ENCODE results near the gene NRSN1.

NRSN1 gene

DNA sequence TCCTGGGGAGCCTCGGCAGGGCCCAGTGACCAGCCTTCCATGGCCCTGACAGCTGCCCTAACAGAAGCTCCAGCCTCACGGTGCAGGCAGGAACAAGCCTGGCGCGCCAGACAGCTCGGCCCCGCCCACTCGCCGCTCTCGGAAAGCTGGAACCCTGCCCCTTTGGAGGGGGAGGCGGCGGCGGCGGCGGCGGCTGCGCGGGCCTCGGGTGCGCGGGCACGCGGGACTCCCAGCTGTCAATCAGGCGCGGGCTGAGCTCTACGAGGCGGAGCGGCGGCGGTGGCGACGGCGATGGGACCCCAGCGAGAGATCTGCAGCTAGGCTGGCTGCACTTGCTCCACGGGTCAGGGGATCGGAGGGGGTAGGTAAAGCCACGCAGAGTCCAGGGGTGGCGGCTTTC lies at the start of gene NRSN1:
Gene NRSN1, plus strand, starts transcription at position 236 of the 400 bp plus-strand sequence. CDS start 8,113 bp downstream, outside the sequence.
- no peak for DNase-seq (ENCODE audit: low read depth in 2 of 2)

GRCh38 chr6:24078200-24078599 lies 47.8 kb upstream of the NRSN1 start:
- no peak for DNase-seq (ENCODE audit: low read depth in 2 of 2)

DNA sequence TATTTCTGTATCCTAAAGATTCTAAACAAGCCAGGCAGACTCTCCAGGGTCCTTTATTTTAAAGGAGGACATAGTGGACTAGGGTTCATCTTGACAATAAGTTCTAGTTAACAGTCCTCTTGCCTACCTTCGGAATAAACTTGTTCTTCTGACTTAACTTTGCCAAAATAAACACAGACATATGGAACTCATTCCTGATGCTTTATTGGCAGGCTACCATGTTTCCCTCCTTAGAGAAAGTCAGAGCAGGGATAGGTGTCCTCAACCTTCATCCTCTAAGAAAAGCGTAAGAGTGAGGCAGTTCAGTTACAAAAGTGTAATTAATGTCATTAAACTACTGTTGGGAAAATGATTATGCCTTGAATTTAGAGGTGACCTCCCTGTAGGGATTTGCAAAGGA lies 46.9 kb upstream of the NRSN1 start:
- DNase-seq (ENCODE audit: low read depth in 2 of 2), result no peak

- DNase-seq (ENCODE audit: low read depth in 2 of 2), result no peak
These were observed 45.3 kb upstream of the NRSN1 start for GRCh38 chr6:24080711-24081110.

DNA sequence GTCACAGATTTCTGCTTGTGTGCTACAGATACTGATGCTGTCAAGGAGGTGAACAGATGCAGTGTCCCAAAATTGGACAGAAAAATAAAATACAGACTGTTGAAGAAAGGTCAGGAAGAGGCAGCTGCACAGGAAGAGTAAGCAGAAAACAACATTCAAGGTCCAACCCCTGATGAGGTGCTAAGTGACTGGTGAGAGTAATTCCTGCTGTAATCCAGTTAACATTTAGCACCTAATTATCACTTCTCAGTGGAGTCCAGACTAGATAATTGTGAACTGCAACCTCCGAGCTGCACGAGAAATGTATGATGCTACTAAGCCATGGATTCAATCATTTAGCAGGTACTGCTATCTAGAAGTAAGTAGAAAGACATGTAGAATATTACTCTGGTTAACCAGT lies 36.3 kb upstream of the NRSN1 start:
- no peak for DNase-seq (ENCODE audit: low read depth in 2 of 2)

DNA sequence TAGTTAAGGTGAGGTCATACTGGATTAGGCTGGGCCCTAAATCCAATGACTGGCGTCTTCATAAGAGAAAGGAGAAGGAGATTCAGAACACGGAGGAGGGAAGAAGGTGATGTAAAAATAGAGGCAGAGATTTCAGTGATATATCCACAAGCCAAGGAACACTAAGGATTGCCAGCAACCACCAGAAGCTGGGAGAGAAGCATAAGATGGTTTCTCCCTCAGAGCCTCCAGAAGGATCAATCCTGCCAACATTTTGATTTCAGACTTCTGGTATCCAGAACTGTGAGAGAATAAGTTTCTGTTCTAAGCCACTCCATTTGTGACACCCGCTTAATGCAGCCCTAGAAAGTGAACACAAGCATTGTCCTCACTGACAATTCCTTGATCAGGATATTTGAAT lies 33.6 kb upstream of the NRSN1 start:
- no peak for DNase-seq (ENCODE audit: low read depth in 2 of 2)

DNA sequence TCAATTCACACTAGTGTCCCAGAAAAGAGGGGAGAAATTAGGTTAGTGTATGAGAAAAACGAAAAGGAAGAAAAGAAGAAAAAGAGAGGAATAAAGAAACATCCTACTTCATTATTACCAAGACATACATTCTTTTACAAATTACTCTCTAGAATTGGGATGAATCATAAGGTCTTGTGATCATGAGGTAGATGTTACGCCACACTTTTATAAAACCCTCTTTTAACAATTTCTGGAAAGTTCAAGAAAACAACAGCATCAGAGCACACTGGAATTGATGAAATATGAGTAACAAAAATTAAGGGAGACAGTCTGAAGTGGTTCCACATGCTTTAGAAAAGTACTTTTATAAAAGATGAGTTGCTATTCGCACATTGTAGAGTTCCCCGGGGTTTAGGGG lies 32.6 kb upstream of the NRSN1 start:
- no peak for DNase-seq (ENCODE audit: low read depth in 2 of 2)

- no peak for DNase-seq (ENCODE audit: low read depth in 2 of 2)
These were observed 26.8 kb upstream of the NRSN1 start for GRCh38 chr6:24099181-24099580.

DNA sequence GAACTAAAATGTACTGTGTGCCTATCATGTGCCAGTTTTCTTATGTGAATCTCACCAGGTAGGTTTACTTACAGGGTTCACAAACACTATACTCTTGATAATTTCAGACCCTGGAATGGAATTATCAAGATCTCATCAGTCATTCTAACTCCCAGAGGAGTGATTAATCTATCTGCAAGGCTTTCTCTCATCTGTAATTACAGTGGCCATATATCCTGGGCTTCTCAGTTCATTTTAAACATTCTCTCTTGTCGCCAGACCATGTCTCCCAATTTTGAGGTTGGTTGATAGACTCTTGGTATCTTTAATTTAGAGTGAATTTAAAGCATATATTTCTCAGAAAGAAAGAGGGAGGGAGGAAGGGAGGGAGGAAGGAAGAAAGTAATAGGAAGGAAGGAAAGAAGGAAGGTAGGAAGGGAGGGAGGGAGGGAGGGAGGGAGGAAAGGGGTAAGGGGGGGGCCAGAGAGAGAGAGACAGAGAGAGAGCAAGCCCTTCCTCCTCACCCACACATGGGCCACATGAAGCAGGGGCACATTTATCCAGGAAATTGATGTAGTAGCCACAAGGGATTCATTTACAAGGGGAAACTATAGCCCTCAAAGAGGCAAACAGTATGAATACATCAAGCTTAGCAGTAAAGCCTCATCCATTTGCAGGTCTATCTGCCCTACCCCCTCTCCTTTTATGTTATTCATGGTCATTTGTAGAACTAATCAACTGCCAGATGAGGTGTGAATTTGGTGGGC lies 25.8 kb upstream of the NRSN1 start:
- DNase-seq (ENCODE audit: low read depth in 2 of 2), result no peak

DNA sequence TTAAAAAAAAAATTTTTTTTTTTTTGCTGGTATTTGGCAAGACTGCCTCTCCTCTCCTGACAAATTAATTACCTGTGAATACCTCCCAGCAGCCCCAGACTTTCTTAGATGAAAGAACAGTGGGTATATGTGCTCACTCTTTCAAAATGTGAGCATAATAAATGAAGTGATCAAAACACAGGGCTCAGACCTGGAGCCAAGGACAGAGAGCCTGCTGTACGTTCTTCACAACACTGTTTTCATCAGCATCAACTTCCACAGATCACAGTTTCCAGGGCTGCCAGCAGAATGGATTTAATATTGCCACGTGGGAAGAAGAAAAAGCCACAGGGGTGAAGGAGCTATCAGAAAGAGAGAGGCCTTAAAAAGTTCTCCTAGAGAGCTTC lies 25.3 kb upstream of the NRSN1 start:
- no peak for DNase-seq (ENCODE audit: low read depth in 2 of 2)

- DNase-seq (ENCODE audit: low read depth in 2 of 2), result no peak
These were observed 20.8 kb upstream of the NRSN1 start for GRCh38 chr6:24105191-24105590.

- DNase-seq (ENCODE audit: low read depth in 2 of 2), result no peak
These were observed 19.7 kb upstream of the NRSN1 start for GRCh38 chr6:24106291-24106690.

DNA sequence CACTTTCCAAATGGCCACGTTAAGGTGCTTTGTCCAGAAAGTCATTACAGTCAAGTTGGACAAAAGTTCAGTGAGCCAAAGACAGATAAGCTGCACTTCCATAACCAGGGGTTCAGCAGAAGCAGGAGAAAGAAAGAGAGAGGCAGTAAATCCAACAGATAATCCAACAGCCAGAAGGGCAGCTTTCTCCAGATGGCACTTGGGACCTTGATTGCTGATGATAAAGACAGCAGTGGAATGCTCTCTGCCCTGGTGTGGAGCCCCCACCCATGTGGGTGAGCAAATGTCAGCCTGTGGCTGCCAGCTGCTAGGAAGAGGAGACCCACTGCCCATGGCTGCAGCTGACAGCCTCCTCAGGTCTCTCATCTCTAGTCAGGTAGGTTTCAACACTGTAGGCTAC lies 18.7 kb upstream of the NRSN1 start:
- DNase-seq (ENCODE audit: low read depth in 2 of 2), result no peak

- no peak for DNase-seq (ENCODE audit: low read depth in 2 of 2)
These were observed 18.0 kb upstream of the NRSN1 start for GRCh38 chr6:24108056-24108455.

DNA sequence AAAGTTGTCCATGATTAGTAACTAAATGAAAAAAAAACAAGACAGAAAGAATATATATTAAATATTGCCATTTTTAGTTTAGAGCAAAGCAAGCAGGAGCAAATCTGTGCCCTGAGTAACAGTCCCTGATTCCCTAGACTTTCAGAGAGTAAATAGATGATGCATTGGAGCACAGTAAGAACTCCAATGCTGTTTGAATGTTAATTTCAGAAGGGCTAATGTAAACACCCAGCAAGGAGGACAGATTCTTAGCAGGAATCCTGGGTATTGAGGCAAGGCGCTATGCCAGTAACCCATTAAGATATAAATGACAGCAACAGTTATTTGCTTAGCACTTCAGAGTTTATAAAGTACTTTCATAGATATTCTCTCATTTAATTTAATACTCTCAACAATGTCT lies 15.6 kb upstream of the NRSN1 start:
- no peak for DNase-seq (ENCODE audit: low read depth in 2 of 2)

DNA sequence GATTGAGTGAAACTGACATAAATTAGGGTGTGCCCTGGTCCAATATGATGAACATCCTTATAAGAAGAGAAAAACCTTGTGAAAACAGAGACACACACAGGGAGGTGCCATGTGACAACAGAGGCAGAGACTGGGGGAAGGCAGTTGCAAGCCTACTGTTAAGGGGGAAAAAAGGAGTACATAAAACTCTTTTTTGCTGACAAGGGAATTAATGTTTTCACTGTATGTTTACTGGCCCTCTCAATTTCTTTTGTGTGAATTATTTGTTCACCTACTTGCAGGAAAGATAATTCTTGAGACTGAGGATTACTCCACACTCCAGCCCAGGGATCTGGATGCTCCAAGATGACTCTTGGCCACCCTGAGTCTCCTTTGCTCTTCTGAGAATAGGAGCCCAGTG lies 12.1 kb upstream of the NRSN1 start:
- DNase-seq (ENCODE audit: low read depth in 2 of 2), result no peak

DNA sequence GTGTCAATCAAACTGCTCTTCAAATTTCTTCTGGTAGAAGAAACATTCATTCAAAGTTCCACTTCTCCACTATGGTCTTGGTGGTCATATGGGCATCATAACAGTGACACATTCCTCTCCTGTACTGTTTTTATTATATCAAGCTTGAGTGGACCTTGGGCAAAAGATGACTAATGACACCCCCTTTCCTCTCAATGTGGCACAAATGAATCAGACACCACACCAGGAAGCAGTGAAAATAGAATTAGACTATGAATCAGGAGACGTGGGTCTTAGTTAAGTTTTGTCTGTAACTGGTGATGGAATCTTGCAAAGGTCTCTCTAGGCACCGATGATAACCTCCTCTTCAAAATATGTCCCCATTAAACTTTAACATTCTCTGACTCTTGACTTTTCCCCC lies 9.0 kb upstream of the NRSN1 start:
- no peak for DNase-seq (ENCODE audit: low read depth in 2 of 2)

GRCh38 chr6:24122139-24122538 lies 3.9 kb upstream of the NRSN1 start:
- DNase-seq (ENCODE audit: low read depth in 2 of 2), result no peak

DNA sequence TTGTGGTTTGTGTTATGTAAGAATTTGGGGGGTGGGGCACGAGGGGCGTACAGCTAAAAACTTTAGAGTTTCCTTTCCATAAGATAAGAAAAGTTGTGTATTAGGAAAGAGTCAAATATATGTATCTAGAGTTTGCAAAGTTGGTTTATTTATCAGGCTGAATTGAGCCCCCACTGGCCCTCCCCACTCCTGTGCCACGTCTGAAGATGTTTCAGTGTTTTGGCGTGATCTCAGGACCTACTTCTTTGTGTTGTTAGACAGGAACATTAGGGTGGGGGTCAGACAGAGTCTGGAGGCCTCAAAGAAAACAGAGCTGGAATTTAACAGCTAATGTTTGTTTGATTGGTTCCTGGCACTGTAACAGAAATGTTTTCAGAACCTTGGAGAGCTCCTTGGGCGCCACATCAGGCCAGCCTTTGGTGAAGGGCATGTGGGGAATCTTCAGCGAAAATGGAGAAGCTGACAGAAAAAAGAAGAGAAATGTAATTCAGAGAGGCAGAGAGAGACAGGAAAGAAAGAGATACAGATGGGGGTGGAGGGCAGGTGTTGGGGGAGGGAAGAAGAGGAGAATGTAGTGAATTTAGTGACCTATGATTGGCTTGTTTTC lies 674 bp downstream of the NRSN1 start:
- no peak for DNase-seq (ENCODE audit: low read depth in 2 of 2)

GRCh38 chr6:24127316-24127715 lies 1.3 kb downstream of the NRSN1 start:
- no peak for DNase-seq (ENCODE audit: low read depth in 2 of 2)

DNA sequence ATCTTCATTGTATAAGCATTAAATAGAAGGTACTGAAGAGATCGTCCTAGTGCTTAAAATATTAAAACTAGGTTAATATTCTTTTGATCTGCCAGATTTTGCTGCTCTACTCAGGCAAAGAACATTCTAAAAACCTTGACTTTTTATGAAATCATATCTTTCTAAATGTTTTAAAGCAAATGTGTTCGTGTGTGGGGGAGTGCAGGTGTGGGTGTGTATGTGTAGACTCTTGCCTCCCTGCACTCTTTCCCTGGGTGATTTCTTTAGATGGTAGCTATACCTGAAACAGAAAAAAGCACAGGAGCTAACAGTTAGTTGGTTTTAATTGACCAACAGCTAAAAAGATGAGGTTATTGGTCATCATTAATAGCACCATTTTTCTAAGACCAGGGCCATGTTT lies 5.7 kb downstream of the NRSN1 start:
- DNase-seq (ENCODE audit: low read depth in 2 of 2), result no peak

GRCh38 chr6:24139080-24139479 lies 13.1 kb downstream of the NRSN1 start:
- DNase-seq (ENCODE audit: low read depth in 2 of 2), result no peak

DNA sequence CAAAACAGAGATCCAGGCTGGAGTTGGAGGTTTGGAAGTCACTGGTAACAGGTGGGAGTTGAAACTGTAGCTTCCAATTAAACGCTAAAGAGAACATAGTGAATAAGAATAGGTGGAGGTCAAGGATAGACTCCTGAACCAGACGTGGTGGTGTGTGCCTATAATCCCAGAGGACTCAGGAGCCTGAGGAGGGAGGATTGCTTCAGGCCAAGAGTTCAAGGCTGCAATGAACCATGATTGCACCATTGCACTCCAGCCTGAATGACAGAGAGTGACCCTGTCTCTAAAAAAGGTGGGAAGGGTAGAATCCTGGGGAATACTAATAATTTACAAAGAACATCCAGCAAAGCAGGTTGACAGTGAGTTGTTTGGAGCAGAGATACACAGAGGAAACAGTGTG lies 13.6 kb downstream of the NRSN1 start:
- no peak for DNase-seq (ENCODE audit: low read depth in 2 of 2)

- no peak for DNase-seq (ENCODE audit: low read depth in 2 of 2)
These were observed 14.6 kb downstream of the NRSN1 start for GRCh38 chr6:24140591-24140990.

All from activated CD8-positive, alpha-beta memory T cell treated with anti-CD3 and anti-CD28 coated beads for 4 hours (primary cell).